PC-3 (cell line): ENCODE measurements around the gene DNAH10.

ENCODE experiments used
- EZH2 ChIP-seq: fragments of 300-600 bp; sonication (generic); IDR thresholded peaks from one replicate; pipeline ENCODE4 v1.6.1; 2017; ENCODE audit warnings: antibody characterized with exemption, mild to moderate bottlenecking, low read length; ENCODE audit not compliant: unreplicated experiment
- TF ChIP-seq, protein P1 (sequence below): fragments of 300-600 bp; sonication (generic); conservative IDR thresholded peaks from 2 replicates; pipeline ENCODE4 v1.5.1; 2017; ENCODE audit warnings: antibody characterized with exemption, low read depth, mild to moderate bottlenecking, low read length

DNA sequence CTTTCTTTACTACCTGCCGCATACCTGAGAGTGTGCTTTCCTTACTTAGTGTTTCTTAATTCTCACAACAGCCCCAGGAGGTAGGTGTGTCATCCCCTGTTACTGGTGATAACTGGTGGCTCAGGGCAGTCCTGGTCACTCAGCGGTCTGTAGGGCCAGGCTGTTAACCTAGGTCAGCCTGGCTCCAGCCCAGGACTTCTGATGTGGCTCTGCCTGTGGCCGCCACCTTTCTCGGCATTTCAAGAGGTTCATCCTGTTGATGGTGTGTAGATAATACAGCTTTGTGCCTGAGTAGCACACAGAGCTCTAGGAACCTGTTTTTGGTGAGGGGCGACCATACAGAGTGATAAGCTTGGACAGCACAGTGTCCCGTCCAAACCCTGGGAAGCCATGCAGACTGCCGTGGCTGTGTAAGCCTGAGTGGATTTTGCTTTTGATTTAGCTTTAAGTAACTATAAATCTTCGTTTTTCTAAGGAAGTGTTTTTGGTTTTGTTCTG is 11.9 kb upstream of the DNAH10 start:
- TF ChIP-seq, protein P1, sequence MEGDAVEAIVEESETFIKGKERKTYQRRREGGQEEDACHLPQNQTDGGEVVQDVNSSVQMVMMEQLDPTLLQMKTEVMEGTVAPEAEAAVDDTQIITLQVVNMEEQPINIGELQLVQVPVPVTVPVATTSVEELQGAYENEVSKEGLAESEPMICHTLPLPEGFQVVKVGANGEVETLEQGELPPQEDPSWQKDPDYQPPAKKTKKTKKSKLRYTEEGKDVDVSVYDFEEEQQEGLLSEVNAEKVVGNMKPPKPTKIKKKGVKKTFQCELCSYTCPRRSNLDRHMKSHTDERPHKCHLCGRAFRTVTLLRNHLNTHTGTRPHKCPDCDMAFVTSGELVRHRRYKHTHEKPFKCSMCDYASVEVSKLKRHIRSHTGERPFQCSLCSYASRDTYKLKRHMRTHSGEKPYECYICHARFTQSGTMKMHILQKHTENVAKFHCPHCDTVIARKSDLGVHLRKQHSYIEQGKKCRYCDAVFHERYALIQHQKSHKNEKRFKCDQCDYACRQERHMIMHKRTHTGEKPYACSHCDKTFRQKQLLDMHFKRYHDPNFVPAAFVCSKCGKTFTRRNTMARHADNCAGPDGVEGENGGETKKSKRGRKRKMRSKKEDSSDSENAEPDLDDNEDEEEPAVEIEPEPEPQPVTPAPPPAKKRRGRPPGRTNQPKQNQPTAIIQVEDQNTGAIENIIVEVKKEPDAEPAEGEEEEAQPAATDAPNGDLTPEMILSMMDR, result no peak
- TF ChIP-seq EZH2, result no peak
